DND-41 (cell line): ENCODE data around the gene DLGAP1.

Source experiments
- EZH2 ChIP-seq: IDR thresholded peaks from 3 replicates; pipeline ENCODE4 v1.6.1; 2012; ENCODE audit warnings: borderline replicate concordance, low read depth, mild to moderate bottlenecking, moderate library complexity, low read length, inconsistent platforms; ENCODE audit not compliant: severe bottlenecking
- TF ChIP-seq, protein P1 (sequence below): IDR thresholded peaks from 2 replicates; pipeline ENCODE4 v1.5.1; 2012; ENCODE audit warnings: borderline replicate concordance, low read length, moderate library complexity, mild to moderate bottlenecking; ENCODE audit not compliant: poor library complexity, severe bottlenecking; ENCODE audit errors: extremely low read depth

DNA sequence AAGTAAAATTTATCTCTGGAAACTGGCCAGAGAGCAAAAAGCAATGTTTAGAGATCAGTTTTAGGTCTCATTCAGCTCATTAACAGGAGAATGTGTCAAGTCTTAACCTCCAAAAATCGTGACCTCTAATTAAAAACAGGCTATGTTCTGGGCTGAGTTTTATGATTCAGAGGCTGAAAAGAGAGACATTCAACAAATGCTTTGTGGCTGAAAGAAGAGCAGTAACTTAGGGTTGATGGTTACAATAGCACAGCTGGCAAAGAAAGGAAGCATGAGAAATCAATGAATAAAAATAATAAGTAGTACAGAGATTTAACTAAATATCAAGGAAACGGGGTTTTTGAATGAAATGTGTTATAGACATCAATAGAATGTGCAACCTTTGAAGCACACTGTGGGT, 992.1 kb downstream of the DLGAP1 start:
- TF ChIP-seq EZH2 = no peak
- TF ChIP-seq, protein P1, sequence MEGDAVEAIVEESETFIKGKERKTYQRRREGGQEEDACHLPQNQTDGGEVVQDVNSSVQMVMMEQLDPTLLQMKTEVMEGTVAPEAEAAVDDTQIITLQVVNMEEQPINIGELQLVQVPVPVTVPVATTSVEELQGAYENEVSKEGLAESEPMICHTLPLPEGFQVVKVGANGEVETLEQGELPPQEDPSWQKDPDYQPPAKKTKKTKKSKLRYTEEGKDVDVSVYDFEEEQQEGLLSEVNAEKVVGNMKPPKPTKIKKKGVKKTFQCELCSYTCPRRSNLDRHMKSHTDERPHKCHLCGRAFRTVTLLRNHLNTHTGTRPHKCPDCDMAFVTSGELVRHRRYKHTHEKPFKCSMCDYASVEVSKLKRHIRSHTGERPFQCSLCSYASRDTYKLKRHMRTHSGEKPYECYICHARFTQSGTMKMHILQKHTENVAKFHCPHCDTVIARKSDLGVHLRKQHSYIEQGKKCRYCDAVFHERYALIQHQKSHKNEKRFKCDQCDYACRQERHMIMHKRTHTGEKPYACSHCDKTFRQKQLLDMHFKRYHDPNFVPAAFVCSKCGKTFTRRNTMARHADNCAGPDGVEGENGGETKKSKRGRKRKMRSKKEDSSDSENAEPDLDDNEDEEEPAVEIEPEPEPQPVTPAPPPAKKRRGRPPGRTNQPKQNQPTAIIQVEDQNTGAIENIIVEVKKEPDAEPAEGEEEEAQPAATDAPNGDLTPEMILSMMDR = no peak
